GM04504 (cell line): ENCODE data around the gene SMYD4.

Source experiments
- DNase-seq: peaks from one replicate; pipeline ENCODE4 v3.0.0-alpha.2; 2012; ENCODE audit warnings: low read depth

Gene SMYD4

DNA sequence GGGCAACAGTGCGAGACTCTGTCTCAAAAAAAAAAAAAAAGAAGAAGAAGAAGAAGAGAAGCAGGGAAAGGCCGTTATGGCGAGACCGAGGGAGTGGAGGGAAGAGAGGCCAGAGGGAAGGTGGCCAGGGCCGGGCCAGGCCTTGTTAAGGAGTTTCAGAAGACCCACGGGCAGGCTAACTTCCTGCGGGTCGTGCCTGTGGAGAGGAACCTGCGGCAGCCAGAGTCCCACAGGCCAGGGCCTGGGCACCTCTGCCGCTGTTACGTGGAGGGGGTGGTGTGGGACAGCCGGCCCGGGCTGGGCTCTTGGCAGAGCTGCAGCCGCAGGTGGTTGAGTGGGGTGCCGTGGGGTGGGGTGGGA lies 99.8 kb downstream of the SMYD4 start:
- DNase-seq = no peak
